ENCODE measurements around the gene FGD2.
"Not testable (repeated sequence)": the region's sequence is repeated elsewhere in the genome, so short reads cannot be mapped to it uniquely, and the experiment has no call there.

The FGD2 gene

GRCh38 chr6:37043091-37043490 is 37.6 kb downstream of the FGD2 start:
- not testable (repeated sequence) for DNase-seq

- no peak for DNase-seq
Observed at GRCh38 chr6:37047346-37047688, 41.9 kb downstream of the FGD2 start.

- no peak for DNase-seq
Observed at GRCh38 chr6:37047689-37048402, 42.4 kb downstream of the FGD2 start.

GRCh38 chr6:37048403-37048850 is 43.0 kb downstream of the FGD2 start:
- DNase-seq: no peak

- DNase-seq: peak; percentile 75 to 77
Observed at GRCh38 chr6:37048851-37049757, 43.6 kb downstream of the FGD2 start.

GRCh38 chr6:37049758-37050044 is 44.2 kb downstream of the FGD2 start:
- no peak for DNase-seq

GRCh38 chr6:37050045-37050853 is 44.8 kb downstream of the FGD2 start:
- peak; percentile 68 to 80 for DNase-seq

GRCh38 chr6:37050854-37051137 is 45.3 kb downstream of the FGD2 start:
- DNase-seq: no peak

- peak; percentile 57 to 71 for DNase-seq
Observed at GRCh38 chr6:37051138-37052026, 45.9 kb downstream of the FGD2 start.

GRCh38 chr6:37052027-37052628 is 46.7 kb downstream of the FGD2 start:
- DNase-seq: no peak

- no peak for DNase-seq
Observed at GRCh38 chr6:37053683-37054082, 48.2 kb downstream of the FGD2 start.

GRCh38 chr6:37054171-37054570 is 48.7 kb downstream of the FGD2 start:
- DNase-seq: no peak

- DNase-seq: no peak
Observed at GRCh38 chr6:37054580-37054979, 49.1 kb downstream of the FGD2 start.

GRCh38 chr6:37056112-37056403 is 50.6 kb downstream of the FGD2 start:
- no peak for DNase-seq

GRCh38 chr6:37056439-37057127 is 51.1 kb downstream of the FGD2 start:
- DNase-seq: no peak

- no peak for DNase-seq
Observed at GRCh38 chr6:37057128-37057471, 51.6 kb downstream of the FGD2 start.

- no peak for DNase-seq
Observed at GRCh38 chr6:37057678-37058077, 52.2 kb downstream of the FGD2 start.

- no peak for DNase-seq
Observed at GRCh38 chr6:37058084-37058586, 52.7 kb downstream of the FGD2 start.

- not testable (repeated sequence) for DNase-seq
Observed at GRCh38 chr6:37058984-37059343, 53.5 kb downstream of the FGD2 start.

GRCh38 chr6:37059344-37060194 is 54.1 kb downstream of the FGD2 start:
- peak in 1 of 2 donors; percentile 47 for DNase-seq

- DNase-seq: no peak
Observed at GRCh38 chr6:37060195-37060559, 54.7 kb downstream of the FGD2 start.
